GM23248 (cell line): ENCODE data around the gene STARD10.

Experiments
- EZH2 ChIP-seq: fragments of 200-600 bp; sonication (generic); IDR thresholded peaks from 2 replicates; pipeline ENCODE4 v1.6.1; 2018; ENCODE audit warnings: antibody characterized with exemption, mild to moderate bottlenecking; ENCODE audit not compliant: insufficient read depth, poor library complexity, severe bottlenecking
- EZH2phosphoT487 ChIP-seq: fragments of 200-600 bp; sonication (generic); IDR thresholded peaks from 2 replicates; pipeline ENCODE4 v1.6.1; 2018; ENCODE audit warnings: antibody characterized with exemption, moderate library complexity, mild to moderate bottlenecking, low read depth; ENCODE audit not compliant: insufficient read depth

DNA sequence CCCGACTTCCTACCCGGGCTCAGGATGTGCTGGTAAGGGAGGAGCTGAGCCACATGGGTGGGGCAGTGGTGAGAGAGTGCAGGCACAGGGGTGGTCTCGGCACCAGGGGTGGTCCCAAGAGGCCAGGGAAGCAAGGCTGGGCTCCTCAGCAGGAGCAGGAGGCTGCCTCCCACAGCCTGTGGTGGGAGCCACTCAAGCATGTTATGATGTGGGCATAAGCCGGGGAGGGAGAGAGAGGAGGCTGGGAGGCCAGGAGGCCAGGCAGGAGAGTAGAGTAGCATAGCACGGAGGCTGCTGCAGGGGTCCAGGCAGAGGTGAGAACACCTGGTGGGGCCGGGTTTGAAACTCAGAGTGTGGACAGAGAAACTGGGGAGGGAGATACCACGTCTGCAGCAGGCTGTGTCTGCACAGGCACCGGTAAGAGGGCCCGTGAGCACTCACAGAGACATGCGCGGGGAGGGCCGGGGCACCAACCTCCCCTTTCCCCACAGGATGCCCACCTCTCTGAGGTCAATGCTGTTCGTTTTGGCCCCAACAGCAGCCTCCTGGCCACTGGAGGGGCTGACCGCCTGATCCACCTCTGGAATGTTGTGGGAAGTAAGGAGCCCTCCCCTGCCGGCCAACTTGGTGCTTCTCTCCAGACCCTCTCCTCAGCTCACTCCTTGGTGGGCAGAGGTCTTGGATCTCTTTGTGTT, 31.1 kb upstream of the STARD10 start:
- TF ChIP-seq EZH2, result no peak
- TF ChIP-seq EZH2phosphoT487, result no peak
